GM12872 (cell line): ENCODE measurements around the gene TBX6.

Source experiments
- TF ChIP-seq, protein P1 (sequence below): IDR thresholded peaks from 3 replicates; pipeline ENCODE4 v1.5.1; 2011; ENCODE audit warnings: low read depth, mild to moderate bottlenecking, low read length, moderate library complexity; ENCODE audit not compliant: insufficient read depth

TBX6 gene, protein sequence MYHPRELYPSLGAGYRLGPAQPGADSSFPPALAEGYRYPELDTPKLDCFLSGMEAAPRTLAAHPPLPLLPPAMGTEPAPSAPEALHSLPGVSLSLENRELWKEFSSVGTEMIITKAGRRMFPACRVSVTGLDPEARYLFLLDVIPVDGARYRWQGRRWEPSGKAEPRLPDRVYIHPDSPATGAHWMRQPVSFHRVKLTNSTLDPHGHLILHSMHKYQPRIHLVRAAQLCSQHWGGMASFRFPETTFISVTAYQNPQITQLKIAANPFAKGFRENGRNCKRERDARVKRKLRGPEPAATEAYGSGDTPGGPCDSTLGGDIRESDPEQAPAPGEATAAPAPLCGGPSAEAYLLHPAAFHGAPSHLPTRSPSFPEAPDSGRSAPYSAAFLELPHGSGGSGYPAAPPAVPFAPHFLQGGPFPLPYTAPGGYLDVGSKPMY

DNA sequence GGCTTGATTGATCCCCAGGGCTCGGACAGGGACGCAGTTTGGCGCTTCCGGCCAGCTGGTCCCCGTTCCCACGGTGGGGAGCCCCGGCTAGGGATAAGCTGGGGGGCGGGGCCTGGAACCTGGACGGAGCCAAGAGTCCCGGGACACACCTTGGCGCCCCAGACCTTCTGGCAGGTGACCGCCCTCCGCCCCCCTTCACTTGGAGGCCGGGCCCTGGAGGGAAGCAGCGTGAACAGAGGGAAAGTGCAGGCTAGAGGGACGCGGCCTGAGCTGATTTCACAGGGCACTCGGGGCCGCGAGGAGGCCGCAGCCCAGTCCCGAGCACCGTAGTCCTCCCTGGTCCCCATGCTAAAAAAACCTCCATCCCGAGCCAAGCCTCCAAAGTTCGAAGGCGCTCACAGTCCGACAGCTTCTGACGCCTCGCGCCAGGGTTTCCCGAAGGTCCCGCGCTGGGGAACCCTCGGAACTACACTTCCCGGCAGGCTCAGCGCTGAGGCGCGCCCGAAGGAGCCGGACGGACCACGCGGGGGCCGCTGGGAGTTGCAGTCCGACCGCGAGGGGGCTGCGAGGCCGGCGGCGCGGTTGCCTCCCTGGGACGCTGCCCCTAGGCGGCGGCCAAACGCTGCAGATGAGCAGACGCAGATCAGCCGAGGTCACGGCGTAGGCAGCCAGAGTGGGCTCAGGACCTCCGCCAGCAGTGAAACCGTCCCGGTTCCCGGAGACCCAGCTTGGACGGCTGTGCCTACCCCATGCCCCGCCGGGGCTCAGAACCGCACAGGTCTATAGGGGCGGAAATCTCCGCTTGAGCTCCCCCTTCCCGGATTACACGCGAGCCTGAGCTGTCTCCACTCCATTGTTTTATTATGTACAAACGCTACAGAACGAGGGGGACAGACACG, at the start of gene TBX6:
Gene TBX6 (minus strand): TSS at position 451 of the 899 bp plus-strand sequence. CDS start 731 bp downstream, outside the sequence.
- TF ChIP-seq, protein P1, sequence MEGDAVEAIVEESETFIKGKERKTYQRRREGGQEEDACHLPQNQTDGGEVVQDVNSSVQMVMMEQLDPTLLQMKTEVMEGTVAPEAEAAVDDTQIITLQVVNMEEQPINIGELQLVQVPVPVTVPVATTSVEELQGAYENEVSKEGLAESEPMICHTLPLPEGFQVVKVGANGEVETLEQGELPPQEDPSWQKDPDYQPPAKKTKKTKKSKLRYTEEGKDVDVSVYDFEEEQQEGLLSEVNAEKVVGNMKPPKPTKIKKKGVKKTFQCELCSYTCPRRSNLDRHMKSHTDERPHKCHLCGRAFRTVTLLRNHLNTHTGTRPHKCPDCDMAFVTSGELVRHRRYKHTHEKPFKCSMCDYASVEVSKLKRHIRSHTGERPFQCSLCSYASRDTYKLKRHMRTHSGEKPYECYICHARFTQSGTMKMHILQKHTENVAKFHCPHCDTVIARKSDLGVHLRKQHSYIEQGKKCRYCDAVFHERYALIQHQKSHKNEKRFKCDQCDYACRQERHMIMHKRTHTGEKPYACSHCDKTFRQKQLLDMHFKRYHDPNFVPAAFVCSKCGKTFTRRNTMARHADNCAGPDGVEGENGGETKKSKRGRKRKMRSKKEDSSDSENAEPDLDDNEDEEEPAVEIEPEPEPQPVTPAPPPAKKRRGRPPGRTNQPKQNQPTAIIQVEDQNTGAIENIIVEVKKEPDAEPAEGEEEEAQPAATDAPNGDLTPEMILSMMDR: peak; percentile 83

DNA sequence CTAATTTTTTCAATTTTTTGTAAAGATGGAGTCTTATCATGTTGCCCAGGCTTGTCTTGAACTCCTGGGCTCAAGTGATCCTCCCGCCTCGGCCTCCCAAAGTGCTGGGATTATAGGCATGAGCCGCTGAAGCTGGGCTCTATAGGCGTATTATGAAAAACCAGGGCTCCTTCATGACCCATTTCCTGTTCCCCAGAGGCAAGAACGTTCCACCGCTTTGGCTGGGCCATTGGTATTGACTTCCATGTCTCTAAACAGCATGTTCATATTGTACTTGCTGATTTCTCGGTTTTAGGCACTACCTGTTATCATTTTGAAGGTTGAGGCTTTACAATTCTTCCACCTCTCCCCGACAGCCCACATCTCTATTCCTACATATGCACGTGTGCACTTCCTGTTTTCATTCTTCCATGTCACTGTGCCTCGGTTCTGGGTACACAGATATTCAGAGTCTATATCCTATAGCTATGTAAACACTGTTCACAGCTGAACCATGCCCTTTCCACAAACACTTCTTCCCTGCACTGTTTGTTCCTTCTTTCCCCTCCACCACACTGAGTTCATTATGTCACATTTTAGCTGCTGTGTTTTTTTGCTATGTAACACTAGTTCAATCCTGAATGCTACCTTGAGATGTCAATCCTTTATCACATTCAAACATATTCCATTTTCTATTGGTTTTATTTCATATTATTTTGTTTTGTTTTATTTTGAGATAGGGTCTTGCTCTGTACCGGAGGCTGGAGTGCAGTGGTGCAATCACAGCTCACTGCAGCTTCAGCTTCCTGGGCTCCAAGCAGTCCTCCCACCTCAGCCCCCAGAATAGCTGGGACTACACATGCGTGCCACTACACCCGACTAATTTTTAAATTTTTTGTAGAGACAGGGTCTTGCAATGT, 48.1 kb upstream of the TBX6 start:
- TF ChIP-seq, protein P1: no peak

DNA sequence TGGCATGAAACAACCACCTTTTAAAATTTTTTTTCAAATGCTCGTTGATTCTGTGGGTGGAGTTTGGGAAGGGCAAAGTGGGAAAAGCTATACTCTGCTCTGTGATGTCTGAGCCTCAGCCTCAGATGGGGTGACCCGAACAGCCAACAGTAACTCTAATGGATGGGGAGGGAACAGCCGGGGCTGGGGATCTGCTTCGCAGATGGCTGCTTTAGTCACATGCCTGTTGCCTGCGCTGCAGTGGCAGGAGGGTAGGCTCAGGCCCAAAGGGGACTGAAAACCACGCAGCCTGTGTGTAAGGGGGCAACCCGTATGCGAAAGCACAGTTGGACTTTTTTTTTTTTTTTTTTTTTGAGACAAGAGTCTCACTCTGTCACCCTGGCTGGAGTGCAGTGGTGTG, 46.2 kb upstream of the TBX6 start:
- TF ChIP-seq, protein P1: no peak

DNA sequence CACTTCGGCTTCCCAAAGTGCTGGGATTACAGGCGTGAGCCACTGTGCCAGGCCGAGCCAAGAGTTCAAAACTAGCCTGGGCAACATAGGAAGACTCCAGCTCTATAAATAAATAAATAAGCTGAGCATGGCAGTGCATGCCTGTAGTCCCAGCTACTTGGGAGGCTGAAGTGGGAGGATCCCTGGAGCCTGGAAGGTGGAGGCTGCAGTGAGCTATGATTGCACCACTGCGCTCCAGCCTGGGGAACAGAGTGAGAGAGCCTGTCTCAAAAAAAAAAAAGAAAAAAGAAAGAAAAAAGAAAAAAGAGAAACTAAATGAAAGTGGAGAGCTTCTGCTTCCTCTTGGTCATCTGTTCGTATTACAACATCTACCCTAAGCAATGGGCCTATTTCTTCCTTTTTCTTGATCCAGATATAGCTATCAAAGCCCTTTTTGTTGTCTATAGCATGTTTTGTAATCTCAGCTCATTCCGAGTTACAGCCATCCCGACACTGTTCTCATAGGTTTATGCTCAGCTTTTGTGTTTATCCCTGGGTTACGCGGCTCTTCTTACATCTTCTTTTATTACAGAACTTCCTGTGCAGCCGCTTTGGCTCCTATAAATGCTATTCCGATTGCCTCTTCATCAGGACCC, 45.4 kb upstream of the TBX6 start:
- TF ChIP-seq, protein P1: no peak

DNA sequence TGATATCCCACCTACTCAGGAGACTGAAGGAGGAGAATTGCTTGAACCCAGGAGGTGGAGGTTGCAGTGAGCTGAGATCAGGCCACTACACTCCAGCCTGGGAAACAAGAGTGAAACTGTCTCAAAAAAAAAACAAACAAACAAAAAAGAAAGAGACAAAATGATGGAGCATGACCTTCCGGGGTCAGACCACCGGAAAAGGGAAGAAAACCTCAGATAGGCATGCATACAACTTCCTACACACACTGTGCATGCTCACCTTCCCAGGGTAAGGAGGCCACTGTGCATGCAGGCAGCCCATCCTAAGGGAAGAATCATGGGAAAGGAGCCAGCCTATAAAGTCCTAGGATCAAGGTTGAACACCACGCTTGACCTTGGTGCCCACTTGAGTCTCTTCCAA, 40.9 kb upstream of the TBX6 start:
- TF ChIP-seq, protein P1: no peak

DNA sequence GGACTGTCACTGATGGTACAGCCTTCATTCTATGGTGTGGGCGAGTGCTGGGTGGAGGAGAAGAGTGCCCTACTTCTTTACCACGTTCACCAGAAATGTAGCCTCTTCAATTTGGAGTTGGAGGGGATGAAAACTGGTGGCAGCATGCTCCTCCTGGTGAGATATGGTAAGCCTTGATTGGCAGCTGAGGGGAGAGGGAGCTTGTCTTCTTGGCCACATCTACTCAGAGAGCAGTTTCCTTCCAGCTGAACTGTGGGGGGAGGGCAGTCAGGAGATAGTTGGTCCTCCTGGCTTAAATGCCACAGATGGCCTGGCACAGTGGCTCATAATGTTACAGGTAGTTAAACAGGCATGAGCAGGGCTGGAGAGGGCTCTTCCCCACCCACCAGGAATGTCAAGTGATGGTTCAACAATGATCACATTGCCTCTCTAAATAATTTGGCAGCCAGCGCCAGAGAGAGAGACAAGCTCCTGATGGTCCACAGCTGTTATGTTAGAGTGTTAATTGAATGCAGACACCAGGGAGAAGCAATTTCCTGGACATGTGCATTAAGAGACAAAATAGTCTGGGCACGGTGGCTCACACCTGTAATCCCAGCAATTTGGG, 40.2 kb upstream of the TBX6 start:
- TF ChIP-seq, protein P1: no peak
